GM21723 (cell line): ENCODE measurements around the gene LAMP1.
A peak's percentile ranks its signal among the peaks of the same experiment; 100 is the strongest.
"Not testable (repeated sequence)": the region's sequence is repeated elsewhere in the genome, so short reads cannot be mapped to it uniquely, and the experiment has no call there.

Experiments
- ATAC-seq: cut with Tn5 transposase; IDR thresholded peaks from one replicate; pipeline ENCODE4 v1.9.1; 2021; ENCODE audit warnings: mild to moderate bottlenecking, moderate library complexity; ENCODE audit not compliant: unreplicated experiment

LAMP1 gene, protein sequence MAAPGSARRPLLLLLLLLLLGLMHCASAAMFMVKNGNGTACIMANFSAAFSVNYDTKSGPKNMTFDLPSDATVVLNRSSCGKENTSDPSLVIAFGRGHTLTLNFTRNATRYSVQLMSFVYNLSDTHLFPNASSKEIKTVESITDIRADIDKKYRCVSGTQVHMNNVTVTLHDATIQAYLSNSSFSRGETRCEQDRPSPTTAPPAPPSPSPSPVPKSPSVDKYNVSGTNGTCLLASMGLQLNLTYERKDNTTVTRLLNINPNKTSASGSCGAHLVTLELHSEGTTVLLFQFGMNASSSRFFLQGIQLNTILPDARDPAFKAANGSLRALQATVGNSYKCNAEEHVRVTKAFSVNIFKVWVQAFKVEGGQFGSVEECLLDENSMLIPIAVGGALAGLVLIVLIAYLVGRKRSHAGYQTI

GRCh38 chr13:113296823-113297369 lies at the start of gene LAMP1:
LAMP1 (plus strand) TSS chr13:113297239; CDS start chr13:113297435, 196 bp downstream.
- ATAC-seq = peak; percentile 80

GRCh38 chr13:113252516-113253095 lies 44.4 kb upstream of the LAMP1 start:
- no peak for ATAC-seq

DNA sequence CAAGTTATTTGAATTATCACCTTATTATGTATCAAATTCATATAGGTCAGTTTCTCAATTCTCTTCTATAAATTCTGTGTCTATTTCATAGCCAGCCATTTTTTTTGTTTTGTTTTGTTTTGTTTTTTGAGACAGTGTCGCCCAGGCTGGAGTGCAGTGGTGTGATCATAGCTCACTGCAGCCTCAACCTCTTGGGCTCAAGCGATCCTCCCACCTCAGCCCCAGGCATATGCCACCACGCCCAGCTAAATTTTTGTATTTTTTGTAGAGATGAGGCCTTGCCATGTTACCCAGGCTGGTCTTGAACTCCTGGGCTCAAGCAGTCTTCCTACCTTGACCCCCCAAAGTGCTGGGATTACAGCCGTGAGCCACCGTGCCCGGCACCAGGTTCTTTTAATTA lies 39.1 kb upstream of the LAMP1 start:
- not testable (repeated sequence) for ATAC-seq

DNA sequence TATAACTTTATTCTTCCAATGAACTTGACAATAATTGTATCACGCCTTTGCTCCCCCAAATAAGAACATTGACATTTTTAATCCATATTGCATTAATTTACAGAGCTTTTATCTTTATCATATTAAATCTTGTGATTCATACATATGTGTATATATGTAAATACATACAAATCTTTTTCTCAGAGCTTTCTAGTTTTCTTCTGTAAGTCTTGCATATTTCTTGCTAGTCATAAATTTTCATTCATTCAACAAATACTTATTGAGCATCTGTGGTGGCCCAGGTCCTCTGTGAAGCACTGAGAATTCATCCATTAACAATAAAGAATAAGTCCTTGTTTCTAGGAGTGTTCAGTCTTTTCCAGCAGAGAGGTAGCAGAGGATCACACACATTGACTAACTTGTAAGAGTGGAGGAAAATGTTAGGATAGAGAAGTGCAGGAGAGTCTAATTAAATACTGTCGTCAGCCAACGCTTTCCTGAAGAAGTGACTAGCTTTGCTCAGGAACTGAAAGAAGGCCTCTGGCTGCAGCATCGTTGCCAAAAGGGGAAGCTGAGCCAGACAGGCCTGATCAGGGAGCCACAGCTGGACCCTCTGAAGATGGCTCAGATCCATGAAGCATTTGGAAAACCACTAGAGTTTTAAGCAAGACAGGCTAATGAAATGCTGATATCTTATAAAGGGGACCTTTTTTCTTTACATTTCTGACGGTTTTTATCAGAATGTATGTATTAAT lies 38.6 kb upstream of the LAMP1 start:
- no peak for ATAC-seq

DNA sequence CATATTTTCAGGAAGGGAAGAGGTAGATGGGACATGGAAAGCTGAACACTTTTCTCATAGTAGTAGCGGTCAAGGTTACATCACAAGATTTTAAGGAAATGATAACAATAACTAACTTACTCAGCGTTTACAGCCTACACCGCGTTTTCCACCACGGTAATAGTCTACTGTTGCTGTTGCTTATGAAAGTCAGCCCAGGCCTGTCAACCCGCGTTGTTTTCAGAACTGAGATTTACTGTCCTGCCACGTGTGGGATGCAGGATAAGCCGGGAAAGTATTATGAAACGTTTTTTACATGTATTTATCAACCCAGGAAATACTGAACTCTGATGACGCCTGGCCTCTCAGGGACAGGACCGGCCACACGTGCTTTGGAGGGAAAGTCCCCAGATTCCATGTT lies 36.0 kb upstream of the LAMP1 start:
- no peak for ATAC-seq

- ATAC-seq = not testable (repeated sequence)
Measured at GRCh38 chr13:113263016-113263415, 34.0 kb upstream of the LAMP1 start.

DNA sequence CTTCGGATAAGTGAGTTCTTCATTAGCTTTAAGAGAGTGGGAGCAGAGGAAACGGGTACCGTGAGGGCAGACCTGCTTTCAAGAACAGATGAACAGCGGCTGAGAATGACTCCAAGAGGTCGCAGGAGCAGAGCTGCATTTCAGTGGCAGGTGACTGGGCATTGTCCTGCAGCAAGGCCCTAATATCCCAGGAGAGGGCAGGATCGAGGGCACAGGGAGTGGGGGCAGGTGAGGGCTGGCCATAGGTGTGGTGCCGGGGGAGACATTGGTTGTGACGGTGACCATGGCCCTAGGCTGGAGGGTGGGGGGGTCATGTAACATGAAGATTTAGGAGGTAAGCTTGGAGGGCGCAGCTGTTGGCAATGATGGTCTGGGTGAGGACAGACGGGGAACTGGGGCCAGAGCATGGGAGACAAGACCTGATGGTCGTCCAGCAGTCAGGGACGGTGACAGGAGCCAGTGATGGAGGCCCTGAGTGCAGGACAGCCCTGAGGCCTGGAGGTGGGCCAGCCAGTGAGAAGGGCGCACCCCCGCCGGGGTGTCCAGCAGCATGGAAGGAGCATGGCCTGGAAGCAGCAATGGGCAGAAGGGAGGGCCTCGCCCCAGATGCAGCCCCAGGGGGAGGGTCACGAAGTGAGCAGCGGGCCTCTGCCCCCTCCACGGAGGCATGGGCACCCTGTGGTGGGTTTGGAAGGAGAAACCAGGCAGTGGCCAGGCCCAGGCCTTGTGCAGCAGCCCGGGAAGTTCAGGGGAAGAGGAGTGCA lies 29.2 kb upstream of the LAMP1 start:
- no peak for ATAC-seq

DNA sequence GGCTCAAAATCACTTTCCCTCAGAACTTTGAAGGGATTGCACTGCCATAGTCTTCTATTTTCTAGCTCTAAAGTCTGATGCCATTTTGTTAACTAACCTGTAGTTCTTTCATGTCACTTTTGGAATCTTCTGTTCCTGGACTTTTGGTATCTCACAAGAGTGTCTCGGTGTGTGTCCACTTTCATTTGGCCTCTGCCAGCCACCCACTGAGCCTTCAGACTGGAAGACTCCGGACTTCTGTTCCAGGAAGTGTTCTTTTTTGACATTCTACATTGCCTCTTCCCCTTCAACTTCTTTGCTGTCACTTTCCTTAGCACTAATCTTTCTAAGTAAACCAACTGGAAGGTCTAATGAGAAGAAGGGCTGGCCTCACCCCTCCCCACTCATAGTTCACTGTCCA lies 25.0 kb upstream of the LAMP1 start:
- ATAC-seq = no peak

DNA sequence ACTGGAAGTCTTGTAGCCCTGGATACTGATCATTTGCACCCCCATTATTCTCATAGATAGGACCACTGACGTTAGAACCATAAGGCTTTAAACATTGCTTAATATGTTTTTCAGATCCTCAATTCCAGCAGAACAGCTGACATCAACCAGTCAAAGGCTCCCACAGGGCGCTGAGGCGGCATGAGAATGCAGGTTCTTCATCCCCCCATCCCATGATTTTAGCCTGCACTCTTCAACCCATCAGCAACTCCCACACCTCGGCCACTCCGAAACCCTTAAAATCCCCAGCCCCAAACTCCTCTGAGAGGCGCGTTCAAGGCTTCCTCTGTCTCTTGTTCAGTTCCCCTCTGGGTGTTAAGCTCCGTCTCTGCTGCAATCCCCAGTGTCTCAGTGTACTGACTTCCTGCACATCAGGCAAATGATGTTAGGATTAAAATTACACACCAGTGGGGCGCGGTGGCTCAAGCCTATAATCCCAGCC lies 24.3 kb upstream of the LAMP1 start:
- no peak for ATAC-seq

- no peak for ATAC-seq
Measured at GRCh38 chr13:113273321-113273720, 23.7 kb upstream of the LAMP1 start.

DNA sequence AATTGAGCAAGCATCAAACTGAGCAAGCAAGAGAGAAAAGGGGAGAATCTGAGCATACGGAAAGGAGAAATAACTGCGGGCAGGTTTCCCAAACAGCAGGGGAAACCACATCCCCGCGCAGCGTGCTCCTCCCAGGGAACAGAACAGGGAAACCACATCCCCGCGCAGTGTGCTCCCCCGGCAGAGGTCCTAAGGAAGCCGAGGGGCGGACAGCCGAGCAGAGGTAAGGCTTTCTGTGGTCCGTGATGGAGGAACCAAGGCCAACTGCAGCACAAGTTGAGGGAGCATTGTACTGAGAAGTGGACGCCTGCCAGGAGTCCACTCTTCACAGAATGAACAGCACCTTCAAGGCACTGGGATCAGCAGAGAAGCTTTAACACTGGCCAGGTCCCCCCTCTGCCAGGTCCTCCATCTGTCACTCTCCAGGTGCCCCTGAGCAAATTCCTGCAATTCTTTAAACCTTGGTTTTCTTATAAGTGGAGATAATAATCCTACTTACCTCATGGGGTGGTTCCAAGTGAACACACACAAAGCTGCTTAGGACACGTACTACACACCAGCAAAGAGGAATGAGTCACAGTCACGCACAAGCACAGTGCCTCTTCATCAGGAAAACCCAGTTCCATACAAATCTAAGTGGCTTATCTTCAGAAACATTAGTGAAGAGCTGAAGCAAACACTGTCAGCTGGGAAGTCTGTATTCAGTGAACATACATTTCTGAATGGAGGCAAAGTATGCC lies 23.0 kb upstream of the LAMP1 start:
- no peak for ATAC-seq

DNA sequence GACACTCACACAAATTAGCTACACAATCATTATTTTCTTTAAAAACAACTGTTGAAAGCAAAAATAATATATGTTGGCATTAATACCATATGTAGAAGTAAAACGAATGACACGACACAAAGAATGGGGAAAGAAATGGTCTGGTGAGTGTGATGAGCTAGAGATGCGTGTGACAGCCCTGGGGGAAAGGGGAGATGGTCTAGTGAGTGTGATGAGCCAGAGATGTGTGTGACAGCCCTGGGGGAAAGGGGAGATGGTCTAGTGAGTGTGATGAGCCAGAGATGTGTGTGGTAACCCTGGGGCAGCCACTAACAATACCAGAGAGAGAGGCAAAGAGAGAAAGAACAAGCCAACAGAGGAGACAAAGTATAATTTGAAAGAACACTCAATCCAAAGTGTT lies 22.3 kb upstream of the LAMP1 start:
- no peak for ATAC-seq

GRCh38 chr13:113275387-113275786 lies 21.7 kb upstream of the LAMP1 start:
- no peak for ATAC-seq

- ATAC-seq = no peak
Measured at GRCh38 chr13:113280126-113280525, 16.9 kb upstream of the LAMP1 start.

DNA sequence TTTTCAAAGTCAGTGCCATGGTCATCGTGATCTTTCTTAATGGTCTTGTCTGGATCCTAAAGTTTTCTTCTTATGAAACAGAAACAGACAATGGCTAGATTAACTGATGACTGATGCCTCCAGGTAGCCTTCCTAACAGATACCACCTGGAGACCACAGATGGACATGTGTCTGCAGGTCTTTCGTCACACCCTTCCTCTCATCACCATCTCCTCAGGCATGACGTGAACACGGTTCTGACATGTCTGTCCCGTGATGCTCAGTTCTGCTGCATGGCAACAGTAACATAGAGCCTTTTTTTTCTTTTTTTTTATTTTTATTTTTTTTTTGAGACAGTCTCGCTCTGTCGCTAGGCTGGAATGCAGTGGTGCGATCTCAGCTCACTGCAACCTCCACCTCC lies 13.1 kb upstream of the LAMP1 start:
- no peak for ATAC-seq

GRCh38 chr13:113288880-113289279 lies 8.2 kb upstream of the LAMP1 start:
- ATAC-seq = no peak

DNA sequence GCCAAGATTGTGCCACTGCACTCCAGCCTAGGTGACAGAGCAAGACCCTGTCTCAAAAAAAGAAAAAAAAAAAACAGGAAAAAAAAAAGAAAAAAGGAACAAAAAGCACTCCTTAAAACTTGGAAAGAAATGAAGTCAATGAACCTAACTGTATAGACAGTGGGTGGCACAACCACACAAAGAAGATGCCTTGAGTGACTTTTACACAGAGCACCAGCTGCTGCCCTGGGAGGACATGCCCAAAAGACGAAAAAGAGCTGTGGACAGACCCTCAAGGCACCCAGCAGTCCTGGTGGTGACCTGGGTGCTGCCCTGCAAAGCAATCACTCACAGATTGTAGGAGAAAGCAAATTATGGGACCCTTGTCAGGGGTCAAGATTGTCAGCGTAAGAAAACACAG lies 5.9 kb upstream of the LAMP1 start:
- no peak for ATAC-seq

GRCh38 chr13:113292021-113292862 lies 4.8 kb upstream of the LAMP1 start:
- no peak for ATAC-seq

DNA sequence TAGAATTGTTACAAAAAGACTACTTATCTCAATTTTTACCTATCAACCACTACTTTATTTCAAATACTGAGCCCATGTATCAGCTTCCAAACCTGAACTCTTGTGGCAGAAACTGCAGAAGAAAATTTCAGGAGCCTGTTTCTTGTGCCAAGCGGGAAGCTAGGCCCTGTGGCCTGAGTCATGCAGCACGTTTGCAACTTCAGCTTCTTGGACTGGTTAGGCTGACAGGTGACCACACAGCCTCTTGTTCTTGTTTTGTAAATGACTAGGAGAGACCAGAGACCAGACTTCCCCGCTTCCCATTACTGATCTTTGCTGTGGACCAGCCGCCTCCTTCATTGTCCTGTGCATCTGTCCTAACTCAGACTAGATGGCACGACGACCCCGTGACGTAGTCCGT lies 3.4 kb upstream of the LAMP1 start:
- no peak for ATAC-seq
